ENCODE measurements around the gene FBLN1.

Gene FBLN1

DNA sequence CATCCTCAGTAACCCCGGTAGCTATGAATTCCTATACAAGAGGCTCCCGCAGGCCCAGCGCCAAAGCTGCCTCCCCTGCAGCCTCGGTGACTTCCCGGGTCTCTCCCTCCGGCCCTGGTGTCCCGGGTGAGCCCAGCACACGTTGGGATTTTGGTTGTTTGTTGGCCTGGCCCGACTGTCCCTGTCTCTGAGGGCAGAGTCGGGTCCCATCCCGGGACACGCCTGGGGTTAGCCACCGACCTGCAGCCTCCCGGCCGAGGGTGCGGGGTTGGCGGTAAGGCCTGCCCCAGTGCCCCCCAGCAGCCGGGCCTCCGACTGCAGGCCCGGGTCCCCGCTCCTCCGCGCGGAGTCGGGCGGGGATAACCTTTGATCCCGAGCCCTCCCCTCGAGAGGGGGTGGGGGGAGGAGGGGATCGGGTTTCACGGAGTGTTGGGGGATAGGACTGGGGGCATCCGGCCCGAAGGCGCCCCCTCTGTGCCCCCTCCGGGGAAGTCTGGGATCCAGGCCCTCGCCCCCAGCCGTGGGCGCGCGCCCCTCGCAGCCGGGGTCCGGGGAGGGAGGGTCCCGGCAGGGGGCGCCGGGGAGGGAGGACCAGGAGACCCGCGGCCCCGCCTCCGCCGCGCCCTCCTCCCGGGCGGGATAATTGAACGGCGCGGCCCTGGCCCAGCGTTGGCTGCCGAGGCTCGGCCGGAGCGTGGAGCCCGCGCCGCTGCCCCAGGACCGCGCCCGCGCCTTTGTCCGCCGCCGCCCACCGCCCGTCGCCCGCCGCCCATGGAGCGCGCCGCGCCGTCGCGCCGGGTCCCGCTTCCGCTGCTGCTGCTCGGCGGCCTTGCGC is at the start of gene FBLN1:
Gene FBLN1, plus strand, starts transcription at position 669 of the 835 bp plus-strand sequence. Its CDS starts 103 bp downstream, at position 772.
- Histone ChIP-seq H3K36me3 (no peaks in the 10 kb centered on the region), H3K9me3 (no peaks in the 10 kb centered on the region), H3K27ac (no peak within 1 kb of the TSS), H3K4me3 (ENCODE audit: low read depth in 1 of 2, low read length in 1 of 2) (no peak within 1 kb of the TSS), H3K27me3 (peaks cover 82% of the 10 kb centered on the region), H3K4me1 (ENCODE audit: control insufficient read depth in 1 of 2, insufficient read depth in 1 of 2, low read depth in 1 of 2, low read length in 1 of 2) (no peaks in the 10 kb centered on the region)
- TF ChIP-seq, protein P1, sequence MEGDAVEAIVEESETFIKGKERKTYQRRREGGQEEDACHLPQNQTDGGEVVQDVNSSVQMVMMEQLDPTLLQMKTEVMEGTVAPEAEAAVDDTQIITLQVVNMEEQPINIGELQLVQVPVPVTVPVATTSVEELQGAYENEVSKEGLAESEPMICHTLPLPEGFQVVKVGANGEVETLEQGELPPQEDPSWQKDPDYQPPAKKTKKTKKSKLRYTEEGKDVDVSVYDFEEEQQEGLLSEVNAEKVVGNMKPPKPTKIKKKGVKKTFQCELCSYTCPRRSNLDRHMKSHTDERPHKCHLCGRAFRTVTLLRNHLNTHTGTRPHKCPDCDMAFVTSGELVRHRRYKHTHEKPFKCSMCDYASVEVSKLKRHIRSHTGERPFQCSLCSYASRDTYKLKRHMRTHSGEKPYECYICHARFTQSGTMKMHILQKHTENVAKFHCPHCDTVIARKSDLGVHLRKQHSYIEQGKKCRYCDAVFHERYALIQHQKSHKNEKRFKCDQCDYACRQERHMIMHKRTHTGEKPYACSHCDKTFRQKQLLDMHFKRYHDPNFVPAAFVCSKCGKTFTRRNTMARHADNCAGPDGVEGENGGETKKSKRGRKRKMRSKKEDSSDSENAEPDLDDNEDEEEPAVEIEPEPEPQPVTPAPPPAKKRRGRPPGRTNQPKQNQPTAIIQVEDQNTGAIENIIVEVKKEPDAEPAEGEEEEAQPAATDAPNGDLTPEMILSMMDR (IDR thresholded peaks at IDR 0.05), result no peak

DNA sequence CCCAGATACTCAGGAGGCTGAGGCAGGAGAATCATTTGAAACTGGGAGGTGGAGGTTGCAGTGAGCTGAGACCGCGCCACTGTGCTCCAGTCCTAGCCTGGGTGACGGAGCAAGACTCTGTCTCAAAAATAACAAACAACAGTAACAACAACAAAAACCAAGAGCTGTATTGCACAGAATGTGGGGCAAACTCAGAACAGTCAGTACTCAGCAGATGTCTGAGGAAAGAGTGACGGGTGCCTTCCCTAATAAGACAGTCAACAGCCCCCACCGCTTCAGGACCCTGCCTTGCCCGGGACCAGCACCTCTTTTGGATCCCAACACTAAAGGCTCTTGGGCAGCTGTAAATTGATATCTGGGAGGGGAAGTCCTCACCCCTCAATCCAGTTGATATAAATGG is 48.9 kb upstream of the FBLN1 start:
- TF ChIP-seq, protein P1 (IDR thresholded peaks at IDR 0.05), result no peak
- Histone ChIP-seq H3K9me3 (no peaks in the 10 kb centered on the region), H3K4me1 (ENCODE audit: control insufficient read depth in 1 of 2, insufficient read depth in 1 of 2, low read depth in 1 of 2, low read length in 1 of 2) (no peaks in the 10 kb centered on the region), H3K4me3 (ENCODE audit: low read depth in 1 of 2, low read length in 1 of 2) (no peak overlapping the region), H3K27ac (no peak overlapping the region), H3K36me3 (no peaks in the 10 kb centered on the region), H3K27me3 (no peaks in the 10 kb centered on the region)

DNA sequence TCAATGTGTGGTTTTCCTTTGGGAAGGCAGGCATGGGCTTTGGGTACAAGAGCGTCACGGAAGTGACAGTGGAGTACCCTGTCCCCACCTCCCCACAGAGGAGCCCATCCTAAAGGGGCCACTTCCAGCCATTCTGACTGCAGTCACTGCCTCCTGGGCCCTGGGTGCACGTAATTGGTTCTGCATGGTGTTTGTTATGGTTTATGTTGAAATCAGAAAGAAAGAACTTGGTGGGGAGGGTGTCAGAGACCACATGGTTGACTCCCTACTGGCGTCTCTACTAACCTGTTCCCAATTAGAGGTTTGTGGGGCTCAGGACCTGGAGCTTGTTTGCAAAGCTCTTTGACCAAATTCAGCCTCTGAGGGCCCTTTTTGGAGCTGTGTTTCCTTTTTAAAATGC is 48.4 kb upstream of the FBLN1 start:
- Histone ChIP-seq H3K36me3 (no peaks in the 10 kb centered on the region), H3K9me3 (no peaks in the 10 kb centered on the region), H3K27me3 (no peaks in the 10 kb centered on the region), H3K27ac (no peak overlapping the region), H3K4me3 (ENCODE audit: low read depth in 1 of 2, low read length in 1 of 2) (no peak overlapping the region), H3K4me1 (ENCODE audit: control insufficient read depth in 1 of 2, insufficient read depth in 1 of 2, low read depth in 1 of 2, low read length in 1 of 2) (no peaks in the 10 kb centered on the region)
- TF ChIP-seq, protein P1 (IDR thresholded peaks at IDR 0.05), result no peak

GRCh38 chr22:45455212-45455611 is 47.5 kb upstream of the FBLN1 start:
- Histone ChIP-seq H3K4me1 (ENCODE audit: control insufficient read depth in 1 of 2, insufficient read depth in 1 of 2, low read depth in 1 of 2, low read length in 1 of 2) (no peaks in the 10 kb centered on the region), H3K4me3 (ENCODE audit: low read depth in 1 of 2, low read length in 1 of 2) (no peak overlapping the region), H3K27me3 (no peaks in the 10 kb centered on the region), H3K27ac (no peak overlapping the region), H3K9me3 (no peaks in the 10 kb centered on the region), H3K36me3 (no peaks in the 10 kb centered on the region)
- TF ChIP-seq, protein P1 (IDR thresholded peaks at IDR 0.05), result no peak

DNA sequence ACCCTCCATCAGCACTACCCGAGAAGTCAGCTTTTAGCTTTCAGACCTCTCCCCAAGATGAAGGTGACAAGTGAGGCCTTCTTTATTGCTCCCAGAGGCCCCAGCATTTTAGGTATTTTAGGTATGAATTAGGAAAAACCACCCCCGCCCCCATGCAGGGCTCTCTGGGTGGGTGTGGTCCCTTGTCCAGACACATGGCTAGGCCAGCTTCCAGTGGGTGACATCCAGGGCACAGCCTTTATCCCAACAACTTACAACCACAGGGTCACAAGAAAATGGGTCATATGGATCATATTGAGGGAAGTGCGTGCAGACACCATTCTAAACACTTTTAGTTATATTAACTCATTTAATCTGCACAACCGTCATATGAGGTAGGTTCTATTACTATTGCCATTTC is 47.1 kb upstream of the FBLN1 start:
- no peaks in the 10 kb centered on the region for H3K27me3 ChIP-seq
- TF ChIP-seq, protein P1 (IDR thresholded peaks at IDR 0.05), result no peak
- H3K27ac ChIP-seq, result no peak overlapping the region
- no peaks in the 10 kb centered on the region for H3K36me3 ChIP-seq
- H3K9me3 ChIP-seq, result no peaks in the 10 kb centered on the region
- no peaks in the 10 kb centered on the region for H3K4me1 ChIP-seq (ENCODE audit: control insufficient read depth in 1 of 2, insufficient read depth in 1 of 2, low read depth in 1 of 2, low read length in 1 of 2)
- H3K4me3 ChIP-seq (ENCODE audit: low read depth in 1 of 2, low read length in 1 of 2), result no peak overlapping the region

Measured in neutrophil (primary cell).